Fibroblast of skin of abdomen (primary cell): ENCODE measurements around the gene ARHGEF10L.
A peak's percentile ranks its signal among the peaks of the same experiment; 100 is the strongest.

Experiments
- DNase-seq: peaks from one replicate; pipeline ENCODE4 v3.0.0-alpha.2; 2013

The ARHGEF10L gene

DNA sequence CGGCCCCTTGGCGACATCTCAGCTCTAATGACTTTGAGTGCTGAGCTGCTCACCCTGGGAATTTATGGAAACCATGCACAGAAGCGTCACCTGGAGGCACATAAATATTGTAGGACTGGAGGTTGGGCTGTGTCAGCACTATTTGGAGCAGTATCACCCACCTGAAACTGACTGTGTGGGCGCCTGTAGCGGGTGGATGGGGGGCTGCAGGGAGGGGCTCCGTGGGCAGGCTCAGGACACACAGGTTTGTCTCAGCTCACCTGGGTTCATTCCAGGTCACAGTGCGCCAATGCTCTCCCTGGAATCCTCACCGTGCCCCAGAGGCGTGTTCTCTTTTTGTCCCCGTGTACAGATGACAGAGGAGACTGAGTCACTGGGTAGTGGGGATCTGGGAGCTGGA lies 140.8 kb downstream of the ARHGEF10L start:
- DNase-seq: no peak

GRCh38 chr1:17682400-17682799 lies 142.9 kb downstream of the ARHGEF10L start:
- DNase-seq: no peak

DNA sequence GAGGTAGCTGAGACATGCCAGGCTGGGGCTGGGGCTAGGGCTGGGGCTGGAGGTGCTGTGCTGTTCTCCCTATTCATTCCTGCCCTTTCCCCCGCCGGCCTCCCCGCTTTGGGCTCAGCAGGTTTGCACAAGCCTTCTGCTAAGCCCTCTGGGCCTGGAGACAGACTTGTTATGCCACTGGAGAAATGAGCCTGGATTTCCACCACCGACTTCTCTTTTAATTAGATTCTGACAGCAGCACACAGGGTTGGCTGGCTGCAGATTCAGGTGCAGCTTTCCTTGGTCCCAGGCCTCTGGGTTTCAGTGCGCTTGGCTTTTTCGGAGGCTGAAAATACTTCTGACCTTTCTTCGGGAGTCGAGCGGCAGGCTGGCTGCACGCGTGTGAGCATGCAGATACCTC lies 144.1 kb downstream of the ARHGEF10L start:
- no peak for DNase-seq

GRCh38 chr1:17684810-17685209 lies 145.3 kb downstream of the ARHGEF10L start:
- no peak for DNase-seq

GRCh38 chr1:17686258-17686657 lies 146.8 kb downstream of the ARHGEF10L start:
- no peak for DNase-seq

DNA sequence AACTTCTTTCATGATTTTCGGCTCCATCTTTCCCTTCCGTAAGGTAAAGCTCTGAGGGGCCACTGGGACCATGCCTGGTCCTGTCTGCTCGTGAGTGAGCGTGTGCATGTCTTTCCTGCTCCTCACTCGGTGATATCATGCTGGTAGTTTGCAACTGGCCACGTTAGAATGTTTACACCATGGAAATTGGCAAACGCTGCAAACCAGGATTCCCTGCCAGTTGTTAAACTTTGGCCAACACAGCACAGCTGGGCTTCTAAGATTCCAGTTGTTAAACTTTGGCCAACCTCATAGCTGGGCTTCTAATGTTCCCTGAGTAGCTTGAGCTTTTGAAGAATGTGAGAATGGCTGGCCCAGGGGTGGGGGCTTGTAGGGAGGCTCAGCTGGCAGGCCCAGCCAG lies 147.6 kb downstream of the ARHGEF10L start:
- no peak for DNase-seq

DNA sequence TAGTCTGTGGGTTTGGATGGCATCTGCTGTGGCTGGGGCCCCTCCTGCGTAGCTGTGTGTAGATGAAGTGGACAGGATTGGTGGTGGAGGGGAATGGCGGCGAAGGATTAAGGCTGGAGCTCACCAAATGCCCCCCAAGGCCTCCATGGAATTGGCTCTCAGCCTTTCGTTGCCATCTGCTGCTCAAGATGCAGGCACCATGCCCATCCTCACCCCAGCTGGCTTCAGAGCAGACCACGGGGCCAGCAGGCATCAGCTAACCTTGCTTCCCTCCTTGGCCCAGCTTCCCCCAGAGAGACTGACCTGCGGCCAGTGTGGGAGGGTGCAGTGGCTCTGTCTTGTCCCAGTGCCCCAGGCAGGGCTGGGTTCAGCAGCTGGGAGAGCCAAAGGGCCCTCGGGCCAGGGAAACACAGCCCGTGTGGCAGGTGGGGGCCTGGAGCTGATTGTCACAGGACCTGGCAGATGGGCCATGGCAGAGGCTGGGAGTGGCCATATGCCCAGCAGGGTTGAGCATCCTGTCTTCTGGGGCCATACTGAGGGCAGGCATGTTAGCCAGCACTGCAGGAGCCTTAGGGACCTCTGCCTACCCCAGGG lies 148.8 kb downstream of the ARHGEF10L start:
- DNase-seq: no peak

- no peak for DNase-seq
Measured at GRCh38 chr1:17689011-17689410, 149.5 kb downstream of the ARHGEF10L start.

DNA sequence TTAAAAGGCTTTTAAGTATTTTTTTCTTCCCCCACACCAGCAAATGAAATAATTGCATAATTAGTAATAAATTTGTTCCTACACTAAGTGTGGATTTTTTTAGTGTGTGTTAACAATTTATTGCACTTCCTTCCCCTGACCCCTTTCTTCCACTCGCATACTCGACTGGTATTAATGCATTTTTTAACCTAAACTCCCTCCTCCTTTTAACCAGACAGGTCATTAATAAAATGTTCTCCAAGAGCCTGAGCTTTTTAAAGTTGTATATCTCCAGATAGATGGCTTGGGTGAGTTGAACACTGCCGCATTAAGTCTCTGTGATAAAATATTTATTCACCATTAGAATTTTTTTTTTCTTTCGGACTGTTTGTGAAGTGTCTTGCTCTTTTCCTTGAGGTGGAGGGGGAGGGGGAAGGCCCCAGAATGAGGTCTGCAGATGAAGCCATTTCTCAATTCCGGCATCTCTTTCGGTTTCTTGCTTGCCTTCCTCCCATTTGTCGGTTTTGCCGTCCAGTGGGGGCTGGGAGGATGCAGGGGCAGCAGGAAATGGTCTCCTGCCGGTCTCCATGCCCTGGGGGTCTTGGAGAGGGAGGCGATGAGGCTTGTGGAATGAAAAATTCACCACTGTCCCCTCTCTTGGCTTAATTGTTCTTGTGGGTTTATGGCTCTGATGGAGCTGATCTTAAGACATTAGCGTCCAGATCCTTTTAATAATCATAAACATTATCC lies 151.6 kb downstream of the ARHGEF10L start:
- DNase-seq: no peak

GRCh38 chr1:17692645-17693044 lies 153.1 kb downstream of the ARHGEF10L start:
- no peak for DNase-seq

GRCh38 chr1:17696417-17697301 lies 157.2 kb downstream of the ARHGEF10L start:
- DNase-seq: peak; percentile 78

- DNase-seq: no peak
Measured at GRCh38 chr1:17697458-17697857, 158.0 kb downstream of the ARHGEF10L start.

GRCh38 chr1:17699581-17699980 lies 160.1 kb downstream of the ARHGEF10L start:
- DNase-seq: no peak

DNA sequence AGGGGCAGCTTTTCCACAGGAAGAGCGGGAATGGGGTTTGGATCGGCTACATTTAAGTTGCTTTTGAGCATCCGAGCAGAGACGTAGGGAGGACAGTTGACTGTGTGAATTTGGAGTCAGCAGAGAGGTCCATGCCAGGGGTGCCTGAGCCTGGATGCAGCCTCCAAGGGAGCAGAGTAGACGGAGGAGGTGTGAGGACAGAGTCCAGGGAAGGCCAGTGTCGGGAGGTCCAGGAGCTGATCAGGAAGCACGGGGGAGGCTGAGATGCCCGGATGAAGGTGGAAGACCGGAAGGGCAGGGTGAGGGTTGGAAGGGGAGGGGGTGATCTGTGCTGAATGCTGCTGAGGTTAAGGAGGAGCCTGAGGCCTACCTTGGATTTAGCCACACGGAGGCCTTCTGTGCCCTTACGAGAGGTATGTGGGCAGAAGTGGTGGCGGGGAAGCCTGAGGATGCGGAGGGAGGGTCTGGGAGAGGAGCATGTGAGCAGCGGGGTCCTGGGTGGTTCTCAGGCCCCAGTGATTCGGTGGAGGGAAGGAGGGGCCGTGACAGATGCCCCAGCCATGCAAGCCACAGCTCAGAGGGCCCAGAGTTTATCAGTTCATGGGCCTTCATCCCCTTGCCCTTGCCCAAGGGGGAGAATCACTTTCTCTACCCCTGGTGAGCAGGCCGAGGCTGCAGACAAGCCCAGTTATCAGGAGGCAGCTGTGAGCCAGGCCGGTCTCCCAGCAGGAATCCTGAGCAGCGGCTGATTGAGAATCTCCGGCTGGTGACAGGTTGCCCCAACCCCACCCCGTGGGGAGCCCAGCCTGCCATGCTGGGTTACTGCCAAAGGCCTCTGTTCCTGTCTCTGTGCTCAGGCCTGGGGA lies 161.7 kb downstream of the ARHGEF10L start:
- no peak for DNase-seq

GRCh38 chr1:17704176-17704575 lies 164.7 kb downstream of the ARHGEF10L start:
- DNase-seq: no peak

GRCh38 chr1:17706445-17706844 lies 166.9 kb downstream of the ARHGEF10L start:
- DNase-seq: no peak

GRCh38 chr1:17709981-17710380 lies 170.5 kb downstream of the ARHGEF10L start:
- no peak for DNase-seq

DNA sequence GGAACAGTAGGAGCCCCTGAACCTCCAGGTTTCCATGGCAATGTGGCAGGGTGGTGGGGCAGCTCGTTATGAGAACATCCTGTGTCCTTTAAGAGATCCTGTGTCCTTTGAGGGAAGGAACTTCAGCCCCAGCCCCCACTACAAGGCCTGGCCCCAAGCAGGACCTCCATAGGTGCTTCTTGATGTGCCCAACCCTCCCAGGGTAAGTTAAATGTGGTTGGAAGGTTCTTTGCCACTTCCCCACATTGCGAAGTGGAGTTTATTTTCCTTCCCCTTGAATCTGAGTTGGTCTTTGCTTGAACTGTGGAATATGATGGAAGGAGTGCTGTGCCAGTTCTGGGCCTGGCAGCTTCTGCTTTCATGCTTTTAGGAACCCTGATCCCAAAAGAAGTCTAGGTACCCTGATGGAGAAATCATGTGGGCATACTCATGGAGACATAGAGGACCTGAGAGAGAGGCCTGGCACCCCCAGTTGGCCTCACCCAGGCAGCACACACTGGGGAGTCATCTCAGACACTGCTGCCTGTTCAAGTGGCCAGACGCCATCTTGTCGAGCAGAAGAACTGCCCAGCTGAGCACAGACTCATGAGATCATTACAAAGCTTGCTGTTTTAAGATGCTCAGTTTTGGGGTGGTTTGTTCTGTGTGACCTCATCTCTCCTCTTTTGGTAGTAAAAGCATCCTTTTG lies 171.5 kb downstream of the ARHGEF10L start:
- no peak for DNase-seq

DNA sequence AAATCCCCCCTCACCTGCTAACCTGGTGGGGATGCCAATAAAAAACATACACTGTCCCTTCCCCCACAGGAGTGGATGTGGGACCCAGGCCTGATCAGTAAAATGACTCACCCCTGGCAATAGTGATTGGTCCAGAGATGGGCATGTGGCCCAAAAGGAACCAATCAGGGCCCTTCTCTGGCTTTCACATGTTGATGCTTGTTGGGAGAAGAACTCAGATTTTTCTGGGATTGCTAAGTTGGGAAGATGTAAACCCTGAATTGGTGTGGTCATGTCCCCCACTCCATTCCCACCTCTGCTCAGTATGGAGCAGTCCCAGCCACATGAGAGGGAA lies 172.0 kb downstream of the ARHGEF10L start:
- no peak for DNase-seq

- no peak for DNase-seq
Measured at GRCh38 chr1:17711941-17712340, 172.4 kb downstream of the ARHGEF10L start.

DNA sequence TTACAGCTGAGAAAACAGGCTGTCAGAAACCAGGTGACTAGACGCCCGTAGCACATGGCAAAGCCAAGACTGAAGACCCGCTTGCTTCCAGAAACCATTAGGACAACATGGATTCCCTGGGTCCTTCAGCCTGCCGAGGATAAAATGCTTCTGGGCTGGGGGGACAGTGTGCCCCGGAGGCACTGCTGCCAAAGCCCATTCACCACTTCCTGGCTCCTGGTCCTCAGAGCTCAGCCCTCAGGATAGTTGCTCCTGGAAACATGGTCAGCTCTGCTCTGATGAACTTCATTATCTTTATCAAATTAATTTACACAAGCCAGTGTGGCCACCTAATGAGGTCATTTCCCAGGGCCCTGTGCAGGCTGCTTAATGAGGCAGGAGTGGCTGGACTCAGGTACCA lies 174.5 kb downstream of the ARHGEF10L start:
- DNase-seq: no peak
